GM12872 (cell line): ENCODE measurements around the gene ZBTB7C.

Experiments used
- TF ChIP-seq, protein P1 (sequence below): IDR thresholded peaks from 3 replicates; pipeline ENCODE4 v1.5.1; 2011; ENCODE audit warnings: low read depth, mild to moderate bottlenecking, low read length, moderate library complexity; ENCODE audit not compliant: insufficient read depth

ZBTB7C gene

DNA sequence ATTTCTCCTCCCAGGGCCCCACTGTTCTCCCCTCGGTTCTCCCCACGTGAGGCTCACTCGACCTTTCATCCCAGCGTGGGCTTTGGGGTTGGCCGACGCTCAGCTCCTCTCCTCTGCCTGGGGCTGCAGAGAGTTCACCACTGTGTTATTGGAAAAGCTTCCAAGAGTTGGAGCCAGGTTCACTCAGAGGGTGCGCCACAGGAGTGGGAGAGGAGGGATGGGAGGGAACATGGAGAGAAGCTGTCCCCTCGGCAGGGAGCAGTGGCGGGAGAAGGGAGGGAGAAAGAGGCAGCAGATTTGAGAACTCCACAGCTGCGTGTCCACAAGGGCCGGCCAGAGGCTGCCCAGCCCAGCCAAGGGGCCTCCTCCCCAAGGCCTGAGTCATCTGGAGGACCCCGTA lies 281.6 kb downstream of the ZBTB7C start:
- TF ChIP-seq, protein P1, sequence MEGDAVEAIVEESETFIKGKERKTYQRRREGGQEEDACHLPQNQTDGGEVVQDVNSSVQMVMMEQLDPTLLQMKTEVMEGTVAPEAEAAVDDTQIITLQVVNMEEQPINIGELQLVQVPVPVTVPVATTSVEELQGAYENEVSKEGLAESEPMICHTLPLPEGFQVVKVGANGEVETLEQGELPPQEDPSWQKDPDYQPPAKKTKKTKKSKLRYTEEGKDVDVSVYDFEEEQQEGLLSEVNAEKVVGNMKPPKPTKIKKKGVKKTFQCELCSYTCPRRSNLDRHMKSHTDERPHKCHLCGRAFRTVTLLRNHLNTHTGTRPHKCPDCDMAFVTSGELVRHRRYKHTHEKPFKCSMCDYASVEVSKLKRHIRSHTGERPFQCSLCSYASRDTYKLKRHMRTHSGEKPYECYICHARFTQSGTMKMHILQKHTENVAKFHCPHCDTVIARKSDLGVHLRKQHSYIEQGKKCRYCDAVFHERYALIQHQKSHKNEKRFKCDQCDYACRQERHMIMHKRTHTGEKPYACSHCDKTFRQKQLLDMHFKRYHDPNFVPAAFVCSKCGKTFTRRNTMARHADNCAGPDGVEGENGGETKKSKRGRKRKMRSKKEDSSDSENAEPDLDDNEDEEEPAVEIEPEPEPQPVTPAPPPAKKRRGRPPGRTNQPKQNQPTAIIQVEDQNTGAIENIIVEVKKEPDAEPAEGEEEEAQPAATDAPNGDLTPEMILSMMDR: no peak

GRCh38 chr18:48126240-48126639 lies 282.9 kb downstream of the ZBTB7C start:
- TF ChIP-seq, protein P1: no peak

- TF ChIP-seq, protein P1: no peak
Observed at GRCh38 chr18:48125724-48126123, 283.5 kb downstream of the ZBTB7C start.

GRCh38 chr18:48124857-48125626 lies 284.1 kb downstream of the ZBTB7C start:
- TF ChIP-seq, protein P1: no peak

DNA sequence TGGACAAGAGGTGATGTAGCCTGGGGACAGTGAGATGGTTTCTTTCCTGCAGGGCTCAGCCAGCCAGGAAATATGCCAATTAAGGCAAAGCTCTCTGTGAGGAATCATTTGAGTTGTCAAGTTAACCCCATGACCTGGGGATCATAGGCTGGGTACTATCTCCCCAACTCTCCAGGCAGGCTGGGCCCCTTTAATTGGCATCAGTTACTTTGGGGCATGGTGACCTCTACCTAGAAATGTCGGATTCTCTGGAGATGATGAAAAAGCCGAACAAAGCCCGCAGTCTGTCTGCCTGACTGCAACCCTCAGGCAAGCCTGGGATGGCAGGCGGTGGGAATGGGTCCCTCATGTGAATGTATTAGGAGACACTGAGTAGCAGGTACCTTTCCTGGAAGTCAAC lies 285.2 kb downstream of the ZBTB7C start:
- TF ChIP-seq, protein P1: no peak

DNA sequence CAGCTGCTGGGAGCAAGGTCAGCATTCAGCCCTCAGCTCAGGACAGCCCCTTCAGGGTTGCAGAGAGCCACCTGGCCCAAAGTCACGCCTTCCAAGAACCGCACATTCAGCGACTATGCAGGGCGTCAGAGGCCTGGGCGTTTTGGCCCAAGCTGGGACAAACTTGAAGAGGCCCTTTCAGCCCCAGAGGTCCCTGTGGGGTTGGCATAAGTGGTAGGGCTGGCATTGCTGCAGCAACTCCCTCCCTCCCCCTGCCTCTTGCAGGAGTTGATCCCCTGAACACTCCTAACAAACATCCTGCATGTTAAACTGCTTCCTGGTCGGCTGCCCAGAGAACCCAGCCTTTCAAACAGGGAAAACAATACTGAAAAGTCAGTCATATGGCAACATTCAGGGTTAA lies 285.9 kb downstream of the ZBTB7C start:
- TF ChIP-seq, protein P1: no peak

GRCh38 chr18:48122816-48123215 lies 286.4 kb downstream of the ZBTB7C start:
- TF ChIP-seq, protein P1: no peak
